ENCODE data around the gene TMBIM1.

DNA sequence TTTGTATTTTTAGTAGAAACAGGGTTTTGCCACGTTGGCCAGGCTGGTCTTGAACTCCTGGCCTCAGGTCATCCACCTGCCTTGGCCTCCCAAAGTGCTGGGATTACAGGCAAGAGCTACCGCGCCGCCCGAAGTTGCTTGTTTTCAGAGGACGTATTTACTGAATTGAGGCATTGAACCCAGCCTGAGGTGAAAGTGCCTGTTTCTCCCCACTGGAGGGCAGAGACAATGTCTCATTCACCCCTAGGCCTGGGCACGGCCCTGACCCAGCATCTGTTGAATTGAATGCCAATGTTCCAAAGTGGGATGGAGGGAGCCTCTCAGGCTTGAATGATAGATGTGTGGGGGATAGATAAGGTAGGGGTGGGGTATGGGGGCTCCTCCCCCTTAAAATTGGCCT is 4.5 kb upstream of the TMBIM1 start:
- no peak for TF ChIP-seq EZH2phosphoT487 (conservative IDR thresholded peaks at IDR 0.05; ENCODE audit: low read length)
- TF ChIP-seq, protein P1, sequence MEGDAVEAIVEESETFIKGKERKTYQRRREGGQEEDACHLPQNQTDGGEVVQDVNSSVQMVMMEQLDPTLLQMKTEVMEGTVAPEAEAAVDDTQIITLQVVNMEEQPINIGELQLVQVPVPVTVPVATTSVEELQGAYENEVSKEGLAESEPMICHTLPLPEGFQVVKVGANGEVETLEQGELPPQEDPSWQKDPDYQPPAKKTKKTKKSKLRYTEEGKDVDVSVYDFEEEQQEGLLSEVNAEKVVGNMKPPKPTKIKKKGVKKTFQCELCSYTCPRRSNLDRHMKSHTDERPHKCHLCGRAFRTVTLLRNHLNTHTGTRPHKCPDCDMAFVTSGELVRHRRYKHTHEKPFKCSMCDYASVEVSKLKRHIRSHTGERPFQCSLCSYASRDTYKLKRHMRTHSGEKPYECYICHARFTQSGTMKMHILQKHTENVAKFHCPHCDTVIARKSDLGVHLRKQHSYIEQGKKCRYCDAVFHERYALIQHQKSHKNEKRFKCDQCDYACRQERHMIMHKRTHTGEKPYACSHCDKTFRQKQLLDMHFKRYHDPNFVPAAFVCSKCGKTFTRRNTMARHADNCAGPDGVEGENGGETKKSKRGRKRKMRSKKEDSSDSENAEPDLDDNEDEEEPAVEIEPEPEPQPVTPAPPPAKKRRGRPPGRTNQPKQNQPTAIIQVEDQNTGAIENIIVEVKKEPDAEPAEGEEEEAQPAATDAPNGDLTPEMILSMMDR (IDR thresholded peaks at IDR 0.05; ENCODE audit: insufficient read depth, low read length, poor library complexity, severe bottlenecking) = no peak
